ENCODE measurements around the gene ATP4A. TPM values are rescaled to one million over a fixed set of nuclear protein-coding genes. Genes with fewer than 3 reads are reported as not detected.

The ATP4A gene
- total RNA-seq, 1 donor from 2014 or later, result not detected

GRCh38 chr19:35549879-35550523, 13.5 kb downstream of the ATP4A start:
- no peak for DNase-seq (ENCODE audit: low read depth, low spot score)

GRCh38 chr19:35549174-35549788, 14.2 kb downstream of the ATP4A start:
- DNase-seq (ENCODE audit: low read depth, low spot score), result peak; percentile 27

DNA sequence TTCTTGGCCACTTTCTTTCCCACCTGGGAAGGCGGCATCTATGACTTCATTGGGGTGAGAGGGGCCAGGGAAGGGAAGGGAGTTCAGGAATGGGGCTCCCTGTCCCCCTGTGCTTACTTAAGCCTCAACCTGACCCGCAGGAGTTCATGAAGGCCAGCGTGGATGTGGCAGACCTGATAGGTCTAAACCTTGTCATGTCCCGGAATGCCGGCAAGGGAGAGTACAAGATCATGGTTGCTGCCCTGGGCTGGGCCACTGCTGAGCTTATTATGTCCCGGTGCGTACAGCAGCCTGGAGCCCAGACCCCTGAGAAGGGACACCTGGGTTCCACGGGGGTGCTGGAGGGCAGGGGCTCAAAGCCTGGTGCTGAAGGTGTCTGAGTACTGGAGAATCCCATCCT, 16.9 kb downstream of the ATP4A start:
- DNase-seq (ENCODE audit: low read depth, low spot score), result no peak

DNA sequence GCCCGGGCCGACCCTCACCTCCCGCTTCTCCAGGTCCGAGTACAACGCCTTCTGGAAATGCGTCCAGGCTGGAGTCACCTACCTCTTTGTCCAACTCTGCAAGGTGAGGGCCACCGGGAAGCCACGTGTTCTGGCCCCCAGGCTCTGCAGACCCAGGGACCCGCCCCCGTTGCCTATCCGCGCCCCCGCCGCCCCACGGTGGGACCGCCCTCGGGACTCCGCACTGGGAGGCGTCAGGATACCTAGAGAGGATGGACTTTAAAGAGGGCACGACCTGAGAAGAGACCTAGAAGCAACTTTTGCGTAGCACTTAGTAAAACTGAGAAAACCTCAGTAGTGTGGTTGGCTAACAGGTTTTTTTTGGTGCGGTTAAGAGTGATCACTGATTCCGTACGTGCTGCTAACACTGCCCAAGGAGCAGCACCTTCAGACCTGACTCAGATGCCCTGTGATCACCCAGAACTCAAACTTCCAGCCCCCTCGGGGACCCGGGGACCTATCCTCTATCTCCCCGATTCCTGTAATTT, 17.5 kb downstream of the ATP4A start:
- DNase-seq (ENCODE audit: low read depth, low spot score), result no peak

DNA sequence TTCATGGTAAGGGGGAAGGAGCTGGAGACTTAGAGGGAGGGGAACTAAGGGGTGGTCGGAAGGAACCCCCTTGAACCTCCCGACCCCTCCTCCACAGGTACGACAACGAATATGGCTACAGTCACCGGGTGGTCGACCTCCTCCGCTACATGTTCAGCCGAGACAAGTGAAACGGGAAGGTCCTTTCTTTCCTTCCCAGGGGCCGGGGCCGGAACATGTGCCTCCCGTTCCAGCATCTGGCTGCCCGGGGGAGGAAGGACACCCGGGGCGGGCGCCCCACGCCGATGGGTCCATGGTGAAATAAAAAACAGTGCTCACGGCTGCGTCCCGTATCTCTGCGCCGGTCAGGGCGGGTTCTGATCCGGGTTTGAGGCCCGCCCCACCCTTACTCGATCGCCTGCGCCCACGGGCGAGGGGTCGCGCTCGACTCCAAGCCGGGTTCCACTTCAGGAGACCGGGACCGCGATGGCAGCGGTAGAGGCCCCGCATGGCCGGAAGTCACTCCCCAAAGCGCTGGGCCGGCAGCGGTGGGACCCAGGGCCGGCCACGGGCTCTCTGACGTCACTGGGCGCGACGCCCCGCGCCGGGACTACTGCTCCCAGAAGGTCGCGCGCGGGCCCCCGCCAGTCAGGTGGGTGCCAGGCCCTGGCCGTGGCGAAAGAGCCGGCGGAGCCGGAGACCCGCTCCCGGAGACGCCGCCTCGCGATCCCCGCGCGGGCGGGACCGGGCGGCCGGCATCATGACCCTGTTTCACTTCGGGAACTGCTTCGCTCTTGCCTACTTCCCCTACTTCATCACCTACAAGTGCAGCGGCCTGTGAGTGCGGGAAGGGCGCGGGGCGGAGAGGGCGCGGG, 18.2 kb downstream of the ATP4A start, which contains the start of gene TMEM147:
Gene TMEM147 (plus strand): TSS at position 626 of the 854 bp plus-strand sequence. CDS start 114 bp downstream, at position 740.
- peak; percentile 52 for DNase-seq (ENCODE audit: low read depth, low spot score)

- no peak for DNase-seq (ENCODE audit: low read depth, low spot score)
Observed at GRCh38 chr19:35544110-35544802, 19.2 kb downstream of the ATP4A start.

GRCh38 chr19:35543280-35544109, 20.0 kb downstream of the ATP4A start:
- no peak for DNase-seq (ENCODE audit: low read depth, low spot score)

- no peak for DNase-seq (ENCODE audit: low read depth, low spot score)
Observed at GRCh38 chr19:35542209-35542608, 21.2 kb downstream of the ATP4A start.

- DNase-seq (ENCODE audit: low read depth, low spot score), result no peak
Observed at GRCh38 chr19:35540356-35540927, 23.0 kb downstream of the ATP4A start.

GRCh38 chr19:35539850-35540249, 23.6 kb downstream of the ATP4A start:
- DNase-seq (ENCODE audit: low read depth, low spot score), result no peak

GRCh38 chr19:35539314-35539713, 24.1 kb downstream of the ATP4A start:
- DNase-seq (ENCODE audit: low read depth, low spot score), result no peak

GRCh38 chr19:35534803-35535480, 28.5 kb downstream of the ATP4A start:
- no peak for DNase-seq (ENCODE audit: low read depth, low spot score)

DNA sequence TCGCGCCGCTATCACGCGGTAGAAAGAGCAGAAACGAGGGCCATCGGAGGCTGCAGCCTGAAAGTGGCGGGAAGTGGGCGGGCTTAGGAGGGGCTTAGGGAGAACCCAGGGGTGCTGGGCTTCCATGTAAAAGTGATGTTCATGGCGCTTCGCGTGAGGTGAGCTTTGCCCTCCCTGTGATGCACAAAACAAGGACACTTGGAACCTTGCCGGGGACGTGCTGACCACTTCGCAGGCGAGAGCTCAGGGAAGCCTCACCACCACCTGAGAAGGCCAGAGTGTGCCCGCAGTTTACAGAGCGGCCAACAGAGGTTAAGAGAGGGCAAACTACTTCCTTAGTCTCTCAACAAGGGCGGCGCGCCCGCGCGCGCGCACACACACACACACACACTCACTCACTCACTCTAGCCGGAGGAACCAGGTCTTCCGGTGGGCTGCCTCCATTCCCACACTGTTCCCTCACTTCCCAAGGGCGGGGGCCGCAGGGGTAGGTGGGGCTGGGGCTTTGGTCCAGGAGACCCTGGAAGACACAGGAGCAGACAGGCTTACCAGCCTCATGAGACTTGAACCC, 29.6 kb downstream of the ATP4A start:
- DNase-seq (ENCODE audit: low read depth, low spot score), result no peak

DNA sequence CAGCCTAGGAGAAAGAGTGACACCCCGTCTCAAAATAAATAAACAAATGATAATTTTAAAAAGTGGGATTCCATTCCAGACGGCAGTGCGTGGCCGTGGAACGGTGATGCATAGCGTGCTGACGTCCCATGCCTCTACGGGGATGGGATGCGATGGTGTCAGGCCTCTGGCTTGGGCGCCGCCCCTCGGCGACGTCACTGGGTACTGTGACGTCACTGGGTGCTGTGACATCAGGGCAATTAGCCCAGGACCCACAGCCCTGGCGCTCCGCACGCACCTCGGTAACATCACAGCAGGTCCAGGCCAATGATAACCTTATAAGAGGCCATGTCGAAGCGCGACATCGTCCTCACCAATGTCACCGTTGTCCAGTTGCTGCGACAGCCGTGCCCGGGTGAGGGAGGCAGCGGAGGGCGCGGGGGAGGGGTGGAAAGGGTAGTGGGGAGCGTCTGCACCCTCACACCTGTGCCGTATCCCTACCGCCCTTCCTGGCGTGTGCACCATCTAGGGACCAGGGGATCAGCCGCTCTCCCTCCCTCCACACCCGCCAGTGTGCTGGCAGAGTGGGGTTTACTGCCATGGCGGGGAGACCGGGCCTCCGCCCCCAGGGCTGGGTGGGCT, 30.1 kb downstream of the ATP4A start, which contains the start of gene GAPDHS:
Gene GAPDHS (plus strand): TSS at position 256 of the 621 bp plus-strand sequence. CDS start 72 bp downstream, at position 328.
- DNase-seq (ENCODE audit: low read depth, low spot score), result no peak

DNA sequence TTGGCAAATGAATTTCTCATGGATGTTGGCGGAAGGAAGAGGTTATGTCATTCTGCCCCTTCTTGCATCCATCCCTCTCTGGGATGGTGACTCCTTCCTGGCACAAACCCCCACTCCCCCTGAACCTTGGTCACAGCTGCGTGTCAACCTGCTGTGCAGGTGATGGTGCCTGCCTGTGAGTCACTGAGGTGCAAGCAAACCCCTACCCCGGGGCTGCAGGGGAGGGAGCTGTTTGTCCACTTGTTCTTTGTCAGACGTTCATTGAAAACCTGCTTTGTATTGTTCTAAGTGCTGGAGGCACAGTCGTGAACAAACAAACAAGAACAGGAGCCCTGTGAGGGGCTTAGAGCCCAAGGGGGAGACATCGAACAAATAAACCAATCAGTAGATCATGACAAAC, 32.2 kb downstream of the ATP4A start:
- no peak for DNase-seq (ENCODE audit: low read depth, low spot score)

GRCh38 chr19:35529241-35530218, 33.9 kb downstream of the ATP4A start:
- no peak for DNase-seq (ENCODE audit: low read depth, low spot score)

All from pulmonary artery endothelial cell (primary cell).